ENCODE measurements around the gene RRAS2. TPM values are rescaled to one million over a fixed set of nuclear protein-coding genes. Genes with fewer than 3 reads are reported as not detected.
A peak's percentile ranks its signal among the peaks of the same experiment; 100 is the strongest.

Gene RRAS2
- total RNA-seq, 2 experiments from 2014 or later, result 87.9 to 92.0 TPM

DNA sequence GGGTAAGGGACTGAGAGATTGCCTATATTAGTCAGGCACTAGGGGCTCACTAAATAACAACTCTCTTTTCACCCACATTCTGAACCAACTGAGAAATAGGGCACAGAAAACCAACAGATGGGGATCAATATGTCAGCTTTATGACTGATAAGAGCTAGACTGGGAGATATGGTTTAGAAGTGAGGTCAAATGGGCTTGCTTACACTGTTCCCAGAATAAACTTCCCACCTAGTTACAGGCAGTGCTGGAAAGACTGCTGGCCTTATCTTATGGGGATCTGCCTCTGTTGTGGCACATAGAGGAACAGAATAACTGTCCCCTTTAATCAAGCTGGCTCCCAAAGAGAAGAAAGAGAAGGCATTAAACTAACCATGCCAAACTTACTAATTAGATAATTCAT is 10.6 kb upstream of the RRAS2 start:
- no peaks in the 10 kb centered on the region for H3K9me3 Mint-ChIP-seq
- H3K27me3 Mint-ChIP-seq, result no peaks in the 10 kb centered on the region
- intact Hi-C loops (cut with micrococcal nuclease), result no loop called here
- H3K4me3 Mint-ChIP-seq, result no peak overlapping the region
- H3K4me1 Mint-ChIP-seq (ENCODE audit: low read depth), result peaks cover 50% of the 10 kb centered on the region
- POLR2A ChIA-PET, result interaction anchor here (0.8 to 1.1 kb wide), 2 partner anchors 12 to 17 kb away, joined by 3 to 4 read pairs; no protein-coding TSS in a partner anchor
- ATAC-seq, result no peak
- no peak overlapping the region for H3K27ac Mint-ChIP-seq
- TF ChIP-seq, protein P1, sequence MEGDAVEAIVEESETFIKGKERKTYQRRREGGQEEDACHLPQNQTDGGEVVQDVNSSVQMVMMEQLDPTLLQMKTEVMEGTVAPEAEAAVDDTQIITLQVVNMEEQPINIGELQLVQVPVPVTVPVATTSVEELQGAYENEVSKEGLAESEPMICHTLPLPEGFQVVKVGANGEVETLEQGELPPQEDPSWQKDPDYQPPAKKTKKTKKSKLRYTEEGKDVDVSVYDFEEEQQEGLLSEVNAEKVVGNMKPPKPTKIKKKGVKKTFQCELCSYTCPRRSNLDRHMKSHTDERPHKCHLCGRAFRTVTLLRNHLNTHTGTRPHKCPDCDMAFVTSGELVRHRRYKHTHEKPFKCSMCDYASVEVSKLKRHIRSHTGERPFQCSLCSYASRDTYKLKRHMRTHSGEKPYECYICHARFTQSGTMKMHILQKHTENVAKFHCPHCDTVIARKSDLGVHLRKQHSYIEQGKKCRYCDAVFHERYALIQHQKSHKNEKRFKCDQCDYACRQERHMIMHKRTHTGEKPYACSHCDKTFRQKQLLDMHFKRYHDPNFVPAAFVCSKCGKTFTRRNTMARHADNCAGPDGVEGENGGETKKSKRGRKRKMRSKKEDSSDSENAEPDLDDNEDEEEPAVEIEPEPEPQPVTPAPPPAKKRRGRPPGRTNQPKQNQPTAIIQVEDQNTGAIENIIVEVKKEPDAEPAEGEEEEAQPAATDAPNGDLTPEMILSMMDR (IDR thresholded peaks at IDR 0.05), result no peak
- DNase-seq, result no peak
- CTCF ChIA-PET, result interaction anchor here (1.0 to 2.6 kb wide), 5 partner anchors 33 to 86 kb away, joined by 3 to 14 read pairs (median 4); no protein-coding TSS in a partner anchor
- no peaks in the 10 kb centered on the region for H3K36me3 Mint-ChIP-seq (ENCODE audit: low read depth)

DNA sequence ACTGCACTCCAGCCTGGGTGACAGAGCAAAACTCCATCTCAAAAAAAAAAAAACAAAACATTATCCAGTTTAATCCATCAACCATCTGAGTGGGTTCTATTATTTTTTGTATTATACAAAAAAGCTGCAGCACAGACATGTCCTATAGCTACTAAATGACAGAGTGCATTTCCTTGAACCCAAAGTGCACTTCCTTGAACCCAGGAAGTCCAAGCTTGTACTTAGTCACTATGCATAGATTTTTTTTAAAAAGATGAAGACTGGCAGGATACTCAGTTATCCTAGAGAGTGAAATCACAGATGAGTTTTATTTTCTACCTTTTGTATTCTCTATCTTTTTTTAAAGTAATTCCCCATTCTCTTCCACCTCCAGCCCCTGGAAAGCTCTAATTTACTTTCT is 8.0 kb upstream of the RRAS2 start:
- TF ChIP-seq, protein P1 (IDR thresholded peaks at IDR 0.05), result no peak
- Mint-ChIP-seq H3K36me3 (ENCODE audit: low read depth) (no peaks in the 10 kb centered on the region), H3K27me3 (no peaks in the 10 kb centered on the region), H3K4me1 (ENCODE audit: low read depth) (peaks cover 34% of the 10 kb centered on the region), H3K27ac (peak overlapping the region; percentile 16), H3K9me3 (no peaks in the 10 kb centered on the region), H3K4me3 (no peak overlapping the region)
- ATAC-seq (peak; percentile 61), DNase-seq (no peak)
- CTCF ChIA-PET, result interaction anchor here (0.6 to 1.1 kb wide), 2 partner anchors 15 to 43 kb away, joined by 3 read pairs; no protein-coding TSS in a partner anchor
- intact Hi-C loops (cut with micrococcal nuclease), result no loop called here
- POLR2A ChIA-PET, result interaction anchor here (1.0 kb wide), 1 partner anchor 9 kb away, joined by 3 read pairs; no protein-coding TSS in a partner anchor

DNA sequence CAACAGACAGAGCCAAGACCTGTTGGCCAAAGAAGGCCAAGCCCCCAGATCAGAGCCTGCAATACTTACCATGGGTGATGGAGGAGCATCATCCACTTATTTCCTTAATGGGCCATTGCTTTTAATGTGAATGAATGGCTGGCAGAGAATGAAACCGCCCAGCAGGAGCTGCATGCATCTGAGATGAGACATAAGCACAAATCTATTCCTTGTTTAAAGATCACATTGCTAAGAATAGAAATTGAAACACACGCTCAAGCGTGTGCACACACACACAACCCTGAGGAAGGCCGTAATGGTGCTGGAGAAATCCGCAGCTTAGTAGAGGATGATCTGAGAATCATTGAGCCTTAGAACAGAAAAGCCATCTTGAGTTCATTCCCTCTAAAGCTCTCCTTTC is 5.3 kb upstream of the RRAS2 start:
- Mint-ChIP-seq H3K27ac (no peak overlapping the region), H3K4me1 (ENCODE audit: low read depth) (peaks cover 16% of the 10 kb centered on the region), H3K36me3 (ENCODE audit: low read depth) (no peaks in the 10 kb centered on the region), H3K27me3 (no peaks in the 10 kb centered on the region), H3K9me3 (no peaks in the 10 kb centered on the region), H3K4me3 (no peak overlapping the region)
- ChIA-PET CTCF (no interaction called here), POLR2A (no interaction called here)
- ATAC-seq (no peak), DNase-seq (no peak)
- intact Hi-C loops (cut with micrococcal nuclease), result no loop called here
- TF ChIP-seq, protein P1 (IDR thresholded peaks at IDR 0.05), result no peak

DNA sequence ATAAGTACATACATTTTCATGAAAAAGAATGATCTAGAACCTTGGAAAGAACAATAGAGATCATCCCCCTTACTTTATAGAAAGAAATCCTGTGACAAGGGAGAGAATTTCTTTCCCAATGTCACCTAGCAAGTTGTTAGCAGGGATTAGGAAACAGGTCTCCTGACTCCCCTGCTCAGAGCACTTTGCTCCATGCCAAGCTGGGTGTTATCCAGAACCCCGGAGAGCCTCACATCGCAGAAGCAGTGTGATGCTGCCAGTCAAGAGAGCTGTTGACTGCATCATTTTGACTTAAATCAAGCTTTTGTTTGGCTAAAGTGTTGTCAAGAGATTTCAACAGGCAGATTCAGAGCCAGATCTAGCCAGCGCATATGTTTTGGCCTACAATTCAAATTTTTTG is 3.6 kb upstream of the RRAS2 start:
- DNase-seq (no peak), ATAC-seq (no peak)
- no peaks in the 10 kb centered on the region for H3K27me3 Mint-ChIP-seq
- ChIA-PET CTCF (interaction anchor here (0.8 to 1.7 kb wide), 5 partner anchors 8 to 93 kb away, joined by 3 to 6 read pairs (median 3); no protein-coding TSS in a partner anchor), POLR2A (interaction anchor here (1.1 to 1.3 kb wide), 2 partner anchors 11 to 13 kb away, joined by 3 read pairs; no protein-coding TSS in a partner anchor)
- peaks cover 13% of the 10 kb centered on the region for H3K4me1 Mint-ChIP-seq (ENCODE audit: low read depth)
- intact Hi-C loops (cut with micrococcal nuclease), result no loop called here
- no peaks in the 10 kb centered on the region for H3K9me3 Mint-ChIP-seq
- H3K36me3 Mint-ChIP-seq (ENCODE audit: low read depth), result peaks cover 1% of the 10 kb centered on the region
- TF ChIP-seq, protein P1 (IDR thresholded peaks at IDR 0.05), result no peak
- H3K27ac Mint-ChIP-seq, result no peak overlapping the region
- no peak overlapping the region for H3K4me3 Mint-ChIP-seq

DNA sequence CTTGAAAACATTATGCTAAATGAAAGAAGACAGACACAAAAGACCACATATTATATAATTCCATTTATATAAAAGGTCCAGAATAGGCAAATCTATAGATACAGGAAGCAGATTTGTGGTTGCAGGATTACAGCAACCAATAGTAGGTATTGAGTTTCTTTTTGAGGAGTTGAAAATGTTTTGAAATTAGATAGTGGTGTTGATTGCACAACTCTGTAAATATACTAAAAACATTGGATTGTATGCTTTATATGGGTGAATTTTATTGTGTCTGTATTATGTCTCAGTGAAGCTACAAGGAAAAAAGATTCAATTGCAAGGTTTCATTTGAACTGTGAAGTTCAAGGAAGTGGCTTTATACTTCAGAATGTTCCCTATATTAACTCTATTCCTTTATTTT is 3.0 kb upstream of the RRAS2 start:
- ATAC-seq (no peak), DNase-seq (no peak)
- POLR2A ChIA-PET, result interaction anchor here (0.6 to 1.1 kb wide), 2 partner anchors 14 to 137 kb away, joined by 3 read pairs; no protein-coding TSS in a partner anchor
- CTCF ChIA-PET, result interaction anchor here (0.8 to 1.7 kb wide), 5 partner anchors 9 to 94 kb away, joined by 3 to 6 read pairs (median 3); no protein-coding TSS in a partner anchor
- intact Hi-C loops (cut with micrococcal nuclease), result no loop called here
- TF ChIP-seq, protein P1 (IDR thresholded peaks at IDR 0.05), result no peak
- H3K9me3 Mint-ChIP-seq, result no peaks in the 10 kb centered on the region
- H3K27ac Mint-ChIP-seq, result no peak overlapping the region
- H3K4me1 Mint-ChIP-seq (ENCODE audit: low read depth), result peaks cover 16% of the 10 kb centered on the region
- no peak overlapping the region for H3K4me3 Mint-ChIP-seq
- H3K36me3 Mint-ChIP-seq (ENCODE audit: low read depth), result peaks cover 4% of the 10 kb centered on the region
- no peaks in the 10 kb centered on the region for H3K27me3 Mint-ChIP-seq
